Prostate gland (tissue), 2 donors: Measurements from ENCODE around the gene NCKIPSD.
"Not testable (repeated sequence)": the region's sequence is repeated elsewhere in the genome, so short reads cannot be mapped to it uniquely, and the experiment has no call there.

Source experiments
- POLR2A ChIP-seq: fragments of 450-650 bp; IDR thresholded peaks from one replicate; pipeline ENCODE4 v1.6.1; 2016; ENCODE audit warnings: antibody characterized with exemption, mild to moderate bottlenecking
- POLR2AphosphoS5 ChIP-seq: sonication (generic); formaldehyde crosslinking; IDR thresholded peaks from one replicate; pipeline ENCODE4 v1.6.1; 2017; ENCODE audit warnings: antibody characterized with exemption
- TF ChIP-seq, protein P1 (sequence below), 4 experiments: fragments of 200-600 bp in 2 of 4; fragments of 450-650 bp in 2 of 4; sonication (generic) in 2 of 4; IDR thresholded peaks; 1 replicate in 3 of 4; 2 replicates in 1 of 4; pipeline ENCODE4 v1.5.1; 2016 to 2019; ENCODE audit warnings: antibody characterized with exemption in 4 of 4, mild to moderate bottlenecking in 2 of 4, moderate library complexity in 2 of 4

DNA sequence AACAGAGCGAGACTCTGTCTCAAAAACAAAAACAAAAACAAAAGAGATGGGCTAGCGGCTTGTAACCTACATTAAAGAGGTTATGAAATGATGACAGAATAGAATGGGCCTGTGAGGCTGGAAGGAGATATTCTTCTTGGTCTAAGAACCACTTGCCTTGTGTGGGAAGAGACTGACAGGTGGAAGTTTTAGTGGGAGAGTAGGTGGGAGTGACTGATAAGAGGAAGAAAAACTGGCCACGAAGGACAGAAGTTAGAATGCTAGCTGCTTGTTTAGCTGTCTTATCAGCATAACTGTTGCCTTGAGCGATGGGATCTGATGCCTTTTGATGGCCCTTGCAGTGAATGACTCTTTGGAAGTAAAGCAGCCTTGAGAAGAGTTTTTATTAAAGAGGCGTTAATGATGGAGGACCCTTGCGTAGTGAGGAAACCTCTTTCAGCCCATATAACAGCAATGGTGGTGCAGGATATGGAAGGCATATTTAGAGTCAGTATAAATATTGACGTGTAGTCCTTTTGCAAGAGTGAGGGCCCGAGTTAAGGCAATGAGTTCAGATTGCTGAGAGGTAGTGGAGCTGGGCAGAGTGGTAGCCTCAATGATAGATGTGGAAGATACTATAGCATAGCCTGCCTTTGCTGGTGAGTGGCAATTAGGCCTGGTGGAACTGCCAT lies 39.6 kb upstream of the NCKIPSD start:
- TF ChIP-seq, protein P1, sequence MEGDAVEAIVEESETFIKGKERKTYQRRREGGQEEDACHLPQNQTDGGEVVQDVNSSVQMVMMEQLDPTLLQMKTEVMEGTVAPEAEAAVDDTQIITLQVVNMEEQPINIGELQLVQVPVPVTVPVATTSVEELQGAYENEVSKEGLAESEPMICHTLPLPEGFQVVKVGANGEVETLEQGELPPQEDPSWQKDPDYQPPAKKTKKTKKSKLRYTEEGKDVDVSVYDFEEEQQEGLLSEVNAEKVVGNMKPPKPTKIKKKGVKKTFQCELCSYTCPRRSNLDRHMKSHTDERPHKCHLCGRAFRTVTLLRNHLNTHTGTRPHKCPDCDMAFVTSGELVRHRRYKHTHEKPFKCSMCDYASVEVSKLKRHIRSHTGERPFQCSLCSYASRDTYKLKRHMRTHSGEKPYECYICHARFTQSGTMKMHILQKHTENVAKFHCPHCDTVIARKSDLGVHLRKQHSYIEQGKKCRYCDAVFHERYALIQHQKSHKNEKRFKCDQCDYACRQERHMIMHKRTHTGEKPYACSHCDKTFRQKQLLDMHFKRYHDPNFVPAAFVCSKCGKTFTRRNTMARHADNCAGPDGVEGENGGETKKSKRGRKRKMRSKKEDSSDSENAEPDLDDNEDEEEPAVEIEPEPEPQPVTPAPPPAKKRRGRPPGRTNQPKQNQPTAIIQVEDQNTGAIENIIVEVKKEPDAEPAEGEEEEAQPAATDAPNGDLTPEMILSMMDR (IDR thresholded peaks at IDR 0.05): not testable (repeated sequence)
- not testable (repeated sequence) for TF ChIP-seq POLR2AphosphoS5, POLR2A
